HEK293 (cell line): ENCODE data around the gene WDR44.

Source experiments
- CTCF ChIA-PET: fragments of 350-600 bp; formaldehyde crosslinking; extraction: SDS; loops from one replicate; lab custom pipeline; 2021; ENCODE audit warnings: antibody characterized with exemption; lab: Yijun Ruan, JAX
- POLR2A ChIA-PET: fragments of 300-600 bp; formaldehyde crosslinking; extraction: SDS; loops from one replicate; lab custom pipeline; 2020; ENCODE audit warnings: antibody characterized with exemption, inconsistent platforms; lab: Yijun Ruan, JAX
- H3K27ac ChIP-seq: fragments of 200-500 bp; sonication (Bioruptor generic); 2 replicates; pipeline ENCODE4 v1.5.1; 2014; ENCODE audit warnings: low read depth, low read length, control low read depth, inconsistent platforms; ENCODE audit errors: extremely low read depth
- H3K36me3 ChIP-seq, 2 experiments: fragments of 200-500 bp in 1 of 2; sonication (Bioruptor generic) in 1 of 2; 1 replicate in 1 of 2; 2 replicates in 1 of 2; pipeline ENCODE4 v1.5.1; 2014 to 2017; ENCODE audit warnings: inconsistent platforms in 2 of 2, low read length in 2 of 2; ENCODE audit not compliant: control insufficient read depth in 2 of 2, insufficient read depth in 1 of 2
- H3K4me1 ChIP-seq: fragments of 200-500 bp; sonication (Bioruptor generic); 2 replicates; pipeline ENCODE4 v1.5.1; 2014; ENCODE audit warnings: mild to moderate bottlenecking, low read length, inconsistent platforms; ENCODE audit not compliant: control insufficient read depth, insufficient read depth
- H3K4me3 ChIP-seq: 2 replicates; pipeline ENCODE4 v1.5.1; 2011; ENCODE audit warnings: low read depth, mild to moderate bottlenecking, control low read depth, low read length, moderate library complexity
- H3K9me3 ChIP-seq: fragments of 200-500 bp; sonication (Bioruptor generic); 2 replicates; pipeline ENCODE4 v1.5.1; 2014; ENCODE audit warnings: low read depth, low read length, inconsistent platforms; ENCODE audit not compliant: control insufficient read depth, insufficient read depth
- KLF9 ChIP-seq: fragments of 450-650 bp; formaldehyde crosslinking; IDR thresholded peaks from 2 replicates; pipeline ENCODE4 v1.5.1; 2016; ENCODE audit warnings: missing biosample characterization, missing genetic modification characterization, low read depth
- PATZ1 ChIP-seq: fragments of 450-650 bp; formaldehyde crosslinking; IDR thresholded peaks from 2 replicates; pipeline ENCODE4 v1.5.1; 2016; ENCODE audit warnings: missing biosample characterization, missing genetic modification characterization
- REPIN1 ChIP-seq: fragments of 450-650 bp; formaldehyde crosslinking; IDR thresholded peaks from 2 replicates; pipeline ENCODE4 v1.5.1; 2017; ENCODE audit warnings: missing biosample characterization, missing genetic modification characterization, low read depth
- SP2 ChIP-seq: fragments of 450-650 bp; formaldehyde crosslinking; IDR thresholded peaks from 2 replicates; pipeline ENCODE4 v1.5.1; 2016; ENCODE audit warnings: missing biosample characterization, missing genetic modification characterization
- TCF7L2 ChIP-seq: IDR thresholded peaks from 2 replicates; pipeline ENCODE4 v1.6.1; 2011; ENCODE audit warnings: low read depth, mild to moderate bottlenecking, inconsistent platforms, low read length, moderate library complexity, borderline replicate concordance
- TSHZ1 ChIP-seq: fragments of 450-650 bp; formaldehyde crosslinking; IDR thresholded peaks from 2 replicates; pipeline ENCODE4 v1.5.1; 2016; ENCODE audit warnings: missing biosample characterization, missing genetic modification characterization, borderline replicate concordance
- ZBTB10 ChIP-seq: fragments of 450-650 bp; formaldehyde crosslinking; IDR thresholded peaks from 2 replicates; pipeline ENCODE4 v1.5.1; 2016; ENCODE audit warnings: missing biosample characterization, missing genetic modification characterization
- ZBTB21 ChIP-seq: fragments of 450-650 bp; formaldehyde crosslinking; IDR thresholded peaks from 2 replicates; pipeline ENCODE4 v1.5.1; 2017; ENCODE audit warnings: missing biosample characterization, missing genetic modification characterization
- ZEB2 ChIP-seq: fragments of 450-650 bp; formaldehyde crosslinking; IDR thresholded peaks from 2 replicates; pipeline ENCODE4 v1.5.1; 2016; ENCODE audit warnings: missing biosample characterization, missing genetic modification characterization
- ZNF174 ChIP-seq: fragments of 450-650 bp; formaldehyde crosslinking; IDR thresholded peaks from 2 replicates; pipeline ENCODE4 v1.5.0; 2017; ENCODE audit warnings: missing biosample characterization, mild to moderate bottlenecking, missing genetic modification characterization
- ZNF221 ChIP-seq: fragments of 450-650 bp; formaldehyde crosslinking; IDR thresholded peaks from 2 replicates; pipeline ENCODE4 v1.5.1; 2017; ENCODE audit warnings: missing biosample characterization, missing genetic modification characterization, borderline replicate concordance
- ZNF23 ChIP-seq: fragments of 450-650 bp; formaldehyde crosslinking; IDR thresholded peaks from 2 replicates; pipeline ENCODE4 v1.5.1; 2016; ENCODE audit warnings: missing biosample characterization, missing genetic modification characterization, borderline replicate concordance
- ZNF274 ChIP-seq, 2 experiments: fragments of 200-500 bp in 1 of 2; fragments of 450-650 bp in 1 of 2; sonication (Bioruptor generic) in 1 of 2; formaldehyde crosslinking in 1 of 2; IDR thresholded peaks; 2 replicates each; pipeline versions ENCODE4 v1.5.1 to v1.6.1; 2014 to 2016; ENCODE audit warnings: borderline replicate concordance in 1 of 2, inconsistent platforms in 1 of 2, low read length in 1 of 2, missing biosample characterization in 1 of 2, missing genetic modification characterization in 1 of 2
- ZNF423 ChIP-seq: fragments of 450-650 bp; formaldehyde crosslinking; IDR thresholded peaks from 2 replicates; pipeline ENCODE4 v1.5.1; 2016; ENCODE audit warnings: missing biosample characterization, missing genetic modification characterization
- ZNF488 ChIP-seq: fragments of 450-650 bp; formaldehyde crosslinking; IDR thresholded peaks from 2 replicates; pipeline ENCODE4 v1.5.1; 2016; ENCODE audit warnings: missing biosample characterization, missing genetic modification characterization
- ZNF548 ChIP-seq: fragments of 450-650 bp; formaldehyde crosslinking; IDR thresholded peaks from 2 replicates; pipeline ENCODE4 v1.5.1; 2016; ENCODE audit warnings: missing biosample characterization, missing genetic modification characterization
- ZNF621 ChIP-seq: fragments of 450-650 bp; formaldehyde crosslinking; IDR thresholded peaks from 2 replicates; pipeline ENCODE4 v1.5.1; 2017; ENCODE audit warnings: missing biosample characterization, missing genetic modification characterization
- ZNF624 ChIP-seq: fragments of 450-650 bp; formaldehyde crosslinking; IDR thresholded peaks from 2 replicates; pipeline ENCODE4 v1.5.1; 2017; ENCODE audit warnings: missing biosample characterization, missing genetic modification characterization
- ZNF645 ChIP-seq: fragments of 450-650 bp; formaldehyde crosslinking; IDR thresholded peaks from 2 replicates; pipeline ENCODE4; 2016; ENCODE audit warnings: missing biosample characterization, missing genetic modification characterization
- ZNF704 ChIP-seq: fragments of 450-650 bp; formaldehyde crosslinking; IDR thresholded peaks from 2 replicates; pipeline ENCODE4 v1.5.1; 2016; ENCODE audit warnings: missing biosample characterization, missing genetic modification characterization
- ZNF76 ChIP-seq: fragments of 450-650 bp; formaldehyde crosslinking; IDR thresholded peaks from 2 replicates; pipeline ENCODE4; 2016; ENCODE audit warnings: low read depth, missing biosample characterization, missing genetic modification characterization, borderline replicate concordance
- ZSCAN30 ChIP-seq: fragments of 450-650 bp; IDR thresholded peaks from 2 replicates; pipeline ENCODE4 v1.5.1; 2018; ENCODE audit warnings: missing biosample characterization, mild to moderate bottlenecking, missing genetic modification characterization, moderate library complexity

Gene WDR44

GRCh38 chrX:118495061-118495921, 149.4 kb downstream of the WDR44 start, which contains the start of gene DOCK11:
Gene DOCK11, plus strand, starts transcription at chrX:118495815. Its CDS starts 157 bp downstream, at chrX:118495972.
- H3K36me3 ChIP-seq, result no peaks in the 10 kb centered on the region; a peak in 1 of 3 replicates
- ChIA-PET CTCF (interaction anchor here (0.6 to 1.4 kb wide), 4 partner anchors 42 to 344 kb away, joined by 3 to 5 read pairs (median 4); no protein-coding TSS in a partner anchor), POLR2A (interaction anchor here (0.5 to 1.0 kb wide), 5 partner anchors 36 to 329 kb away, joined by 3 to 5 read pairs (median 4); partner anchors contain the start of gene ZCCHC12)
- H3K27ac ChIP-seq, result peak within 1 kb of the TSS; percentile 66; the same call in 1 of the 2 replicates
- H3K4me1 ChIP-seq, result no peaks in the 10 kb centered on the region
- no peaks in the 10 kb centered on the region for H3K9me3 ChIP-seq
- peak within 1 kb of the TSS; percentile 65 for H3K4me3 ChIP-seq
- no peak for TF ChIP-seq ZNF548 (tag by site-specific recombination)
- TF ChIP-seq ZBTB10 (tag by site-specific recombination), result 0 out of 2 replicates have a peak, but pooled peaks have one; percentile 40
- TF ChIP-seq KLF9, result peak; percentile 96
- TF ChIP-seq ZNF174 (tag by site-specific recombination), result no peak
- no peak for TF ChIP-seq REPIN1 (tag by site-specific recombination)
- no peak for TF ChIP-seq ZNF423 (tag by site-specific recombination)
- no peak for TF ChIP-seq TCF7L2
- TF ChIP-seq ZSCAN30 (tag by site-specific recombination), result no peak
- peak; percentile 90 for TF ChIP-seq SP2
- no peak for TF ChIP-seq ZNF76 (tag by site-specific recombination)
- TF ChIP-seq ZNF704 (tag by site-specific recombination), result no peak
- no peak for TF ChIP-seq ZNF645 (tag by site-specific recombination)
- TF ChIP-seq ZNF488, result no peak
- TF ChIP-seq ZNF274 (IDR thresholded peaks at IDR 0.05; ENCODE audit: low read length), result no peak
- TF ChIP-seq ZNF274 (tag by site-specific recombination; IDR thresholded peaks at IDR 0.05; ENCODE audit: borderline replicate concordance), result no peak
- no peak for TF ChIP-seq ZNF621 (tag by site-specific recombination)
- TF ChIP-seq PATZ1, result peak; percentile 89
- TF ChIP-seq TSHZ1 (tag by site-specific recombination), result no peak
- no peak for TF ChIP-seq ZNF624 (tag by site-specific recombination)
- TF ChIP-seq ZNF23 (tag by site-specific recombination), result no peak
- peak; percentile 70; the same call in 1 of the 2 replicates for TF ChIP-seq ZEB2
- TF ChIP-seq ZNF221, result no peak
- TF ChIP-seq ZBTB21 (tag by site-specific recombination), result 0 out of 2 replicates have a peak, but pooled peaks have one; percentile 34
